ENCODE measurements around the gene MPP7.

Gene MPP7

DNA sequence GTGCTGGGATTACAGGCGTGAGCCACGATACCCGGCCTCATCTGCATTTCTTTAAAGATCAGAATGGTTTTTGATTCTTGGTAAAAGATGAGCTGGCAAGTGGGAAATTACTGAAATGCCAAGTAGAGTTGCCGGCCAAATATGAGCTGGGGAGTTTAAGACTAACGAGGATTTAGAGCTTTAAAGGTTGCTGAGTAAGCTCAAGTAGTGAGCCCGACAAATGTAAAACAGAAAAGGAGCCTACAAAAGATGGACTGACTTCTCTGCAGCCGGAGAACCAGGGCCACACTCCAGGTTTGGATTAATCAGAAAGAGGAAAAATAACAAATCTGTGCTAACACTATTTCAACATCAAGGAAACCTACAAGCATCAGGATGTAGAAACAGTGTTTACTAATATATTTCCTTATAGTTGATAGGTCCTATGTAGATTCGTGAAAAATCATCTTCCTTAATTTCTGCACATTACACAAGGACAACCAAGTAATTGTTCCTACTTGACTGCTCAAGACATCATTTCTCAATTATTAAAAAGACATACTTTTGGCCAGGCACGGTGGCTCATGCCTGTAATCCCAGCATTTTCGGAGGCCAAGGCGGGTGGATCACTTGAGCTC, 49.6 kb downstream of the MPP7 start:
- Histone ChIP-seq H3K9ac (ENCODE audit: low read depth in 1 of 2, low read length in 2 of 2) (no peak overlapping the region), H3K9me3 (ENCODE audit: control insufficient read depth in 1 of 2, low read length in 2 of 2) (no peaks in the 10 kb centered on the region), H3K27me3 (ENCODE audit: control insufficient read depth in 1 of 2, insufficient read depth in 2 of 2, low read length in 2 of 2) (no peaks in the 10 kb centered on the region), H3K36me3 (ENCODE audit: control insufficient read depth in 1 of 2, insufficient read depth in 2 of 2, low read length in 2 of 2) (no peaks in the 10 kb centered on the region), H3K4me3 (ENCODE audit: low read depth in 1 of 2, low read length in 2 of 2) (no peak overlapping the region), H3K27ac (ENCODE audit: low read depth, low read length) (no peak overlapping the region), H3K4me1 (ENCODE audit: control insufficient read depth in 1 of 2, insufficient read depth in 2 of 2, low read length in 2 of 2) (no peaks in the 10 kb centered on the region)
